Panc1 (cell line): Measurements from ENCODE around the gene KCNQ1. TPM values are rescaled to one million over a fixed set of nuclear protein-coding genes. Genes with fewer than 3 reads are reported as not detected.

ENCODE experiments used
- ATAC-seq: fragments of 200-7000 bp; cut with Tn5 transposase; 2 replicates; pipeline ENCODE4 v1.9.1; 2020; ENCODE audit warnings: mild to moderate bottlenecking, moderate library complexity
- BruUV-seq: library from RNA; stranded (reverse); fragments of 400-500 nt; replicated peaks from 2 replicates; lab custom pipeline; 2021; lab: Mats Ljungman, UMichigan
- CTCF ChIA-PET: fragments of 300-600 bp; sonication (Branson Sonifier 250); formaldehyde crosslinking; loops from one replicate; lab custom pipeline; 2022; ENCODE audit warnings: antibody characterized with exemption; lab: Charles Lee
- POLR2A ChIA-PET: fragments of 300-600 bp; sonication (Branson Sonifier 250); formaldehyde crosslinking; loops from one replicate; lab custom pipeline; 2022; ENCODE audit warnings: antibody characterized with exemption; lab: Charles Lee
- DNase-seq: peaks from one replicate; pipeline ENCODE4 v3.0.0-alpha.2; 2010; ENCODE audit warnings: low read depth, low spot score
- H3K27ac ChIP-seq: 2 replicates; pipeline ENCODE4 v1.5.1; 2011; ENCODE audit warnings: mild to moderate bottlenecking, low read length, inconsistent platforms
- H3K27me3 ChIP-seq: fragments of 200-500 bp; sonication (Bioruptor generic); 2 replicates; pipeline ENCODE4 v1.6.0; 2014; ENCODE audit warnings: low read length, inconsistent platforms; ENCODE audit not compliant: control insufficient read depth, insufficient read depth
- H3K36me3 ChIP-seq: fragments of 200-500 bp; sonication (Bioruptor generic); 2 replicates; pipeline ENCODE4 v1.5.1; 2014; ENCODE audit warnings: inconsistent platforms, mild to moderate bottlenecking, low read length, moderate library complexity; ENCODE audit not compliant: control insufficient read depth, insufficient read depth
- H3K4me1 ChIP-seq: 2 replicates; pipeline ENCODE4 v1.5.1; 2011; ENCODE audit warnings: inconsistent platforms, mild to moderate bottlenecking, low read length, moderate library complexity; ENCODE audit not compliant: control insufficient read depth, insufficient read depth
- H3K4me3 ChIP-seq, 2 experiments: 2 replicates each; pipeline ENCODE4 v1.5.1; 2011 to 2012; ENCODE audit warnings: low read depth in 2 of 2, low read length in 2 of 2, mild to moderate bottlenecking in 2 of 2, inconsistent platforms in 1 of 2, moderate library complexity in 1 of 2
- H3K9me3 ChIP-seq: fragments of 200-500 bp; sonication (Bioruptor generic); 2 replicates; pipeline ENCODE4 v1.5.1; 2014; ENCODE audit warnings: low read depth, mild to moderate bottlenecking, inconsistent platforms, low read length, moderate library complexity; ENCODE audit not compliant: control insufficient read depth, insufficient read depth
- CTCF ChIP-seq: fragments of 450-650 bp; IDR thresholded peaks from 2 replicates; pipeline ENCODE4 v1.5.1; 2017; ENCODE audit warnings: mild to moderate bottlenecking
- POLR2AphosphoS5 ChIP-seq: IDR thresholded peaks from 2 replicates; pipeline ENCODE4 v1.6.1; 2012; ENCODE audit warnings: mild to moderate bottlenecking, low read depth, low read length, moderate library complexity
- REST ChIP-seq, 2 experiments: IDR thresholded peaks; 2 replicates each; pipeline ENCODE4 v1.6.1; 2011 to 2012; ENCODE audit warnings: low read depth in 2 of 2, control low read depth in 1 of 2, low read length in 1 of 2, mild to moderate bottlenecking in 1 of 2, moderate library complexity in 1 of 2; ENCODE audit not compliant: insufficient read depth in 1 of 2
- SIN3A ChIP-seq: IDR thresholded peaks from 2 replicates; pipeline ENCODE4 v1.6.1; 2012; ENCODE audit warnings: low read depth, mild to moderate bottlenecking, low read length, moderate library complexity, borderline replicate concordance; ENCODE audit not compliant: insufficient read depth
- TCF7L2 ChIP-seq: IDR thresholded peaks from 2 replicates; pipeline ENCODE4 v1.6.1; 2011; ENCODE audit warnings: mild to moderate bottlenecking, low read depth, low read length, inconsistent platforms
- in situ Hi-C: cut with HindIII; loops from 2 replicates; pipeline ENCODE4 v1.10.0; 2016; ENCODE audit warnings: low sequenced_read_pairs, low pct_unique_long_range_greater_than_20kb
- intact Hi-C: fragments of 100-400 bp; cut with micrococcal nuclease; formaldehyde crosslinking; loops from one replicate; pipeline ENCODE4 v1.10.0; 2022; ENCODE audit not compliant: unreplicated experiment
- total RNA-seq: library from RNA; stranded (reverse); gene quantifications from one replicate; pipeline ENCODE4 v1.2.1, GENCODE V29; 2021; ENCODE audit not compliant: unreplicated experiment

Gene KCNQ1
- total RNA-seq, 1 experiment from 2014 or later, result 1.0 TPM

GRCh38 chr11:2522631-2523255 lies 77.9 kb downstream of the KCNQ1 start:
- BruUV-seq, result no TSS peak
- ChIA-PET POLR2A (no interaction called here), CTCF (no interaction called here)
- intact Hi-C loops (loop anchor here (10.0 kb wide), 1 partner anchor 208 kb away; no protein-coding TSS in a partner anchor), in situ Hi-C loops (no loop called here)
- H3K27me3 ChIP-seq, result no peaks in the 10 kb centered on the region
- no peaks in the 10 kb centered on the region for H3K36me3 ChIP-seq
- TF ChIP-seq REST (IDR thresholded peaks at IDR 0.05; ENCODE audit: insufficient read depth in 1 of 2, low read depth in 2 of 2, low read length in 1 of 2) (no peak), SIN3A (no peak), TCF7L2 (no peak), CTCF (no peak), POLR2AphosphoS5 (no peak)
- no peak for DNase-seq
- no peak for ATAC-seq
- H3K4me3 ChIP-seq, result no peak overlapping the region
- no peaks in the 10 kb centered on the region for H3K9me3 ChIP-seq
- no peaks in the 10 kb centered on the region for H3K4me1 ChIP-seq
- H3K27ac ChIP-seq, result no peak overlapping the region

- BruUV-seq, result no TSS peak
- CTCF ChIA-PET, result no interaction called here
- H3K27ac ChIP-seq, result no peak overlapping the region
- POLR2A ChIA-PET, result no interaction called here
- no peaks in the 10 kb centered on the region for H3K36me3 ChIP-seq
- no peaks in the 10 kb centered on the region for H3K27me3 ChIP-seq
- intact Hi-C loops (loop anchor here (10.0 kb wide), 1 partner anchor 209 kb away; no protein-coding TSS in a partner anchor), in situ Hi-C loops (no loop called here)
- no peak for ATAC-seq
- TF ChIP-seq CTCF, result no peak
- H3K4me3 ChIP-seq, result no peak overlapping the region
- H3K9me3 ChIP-seq, result no peaks in the 10 kb centered on the region
- DNase-seq, result no peak
- no peaks in the 10 kb centered on the region for H3K4me1 ChIP-seq
These were observed 79.1 kb downstream of the KCNQ1 start for GRCh38 chr11:2523821-2524391.
